Astrocyte of the spinal cord (primary cell): ENCODE measurements around the gene HMGCS2.

Source experiments
- DNase-seq: peaks from one replicate; pipeline ENCODE4 v3.0.0; 2011; ENCODE audit warnings: low read depth, low spot score
- H3K4me3 ChIP-seq: 2 replicates; pipeline ENCODE4 v1.5.1; 2011; ENCODE audit warnings: low read depth, mild to moderate bottlenecking, low read length, moderate library complexity
- in situ Hi-C: cut with HindIII; loops from 2 replicates; pipeline ENCODE4 v1.10.0; 2017; ENCODE audit warnings: low sequenced_read_pairs
- TF ChIP-seq, protein P1 (sequence below): IDR thresholded peaks from 2 replicates; pipeline ENCODE4 v1.5.1; 2012; ENCODE audit warnings: low read depth, mild to moderate bottlenecking, low read length, inconsistent platforms

Gene HMGCS2

GRCh38 chr1:119729044-119729443, 39.7 kb downstream of the HMGCS2 start:
- TF ChIP-seq, protein P1, sequence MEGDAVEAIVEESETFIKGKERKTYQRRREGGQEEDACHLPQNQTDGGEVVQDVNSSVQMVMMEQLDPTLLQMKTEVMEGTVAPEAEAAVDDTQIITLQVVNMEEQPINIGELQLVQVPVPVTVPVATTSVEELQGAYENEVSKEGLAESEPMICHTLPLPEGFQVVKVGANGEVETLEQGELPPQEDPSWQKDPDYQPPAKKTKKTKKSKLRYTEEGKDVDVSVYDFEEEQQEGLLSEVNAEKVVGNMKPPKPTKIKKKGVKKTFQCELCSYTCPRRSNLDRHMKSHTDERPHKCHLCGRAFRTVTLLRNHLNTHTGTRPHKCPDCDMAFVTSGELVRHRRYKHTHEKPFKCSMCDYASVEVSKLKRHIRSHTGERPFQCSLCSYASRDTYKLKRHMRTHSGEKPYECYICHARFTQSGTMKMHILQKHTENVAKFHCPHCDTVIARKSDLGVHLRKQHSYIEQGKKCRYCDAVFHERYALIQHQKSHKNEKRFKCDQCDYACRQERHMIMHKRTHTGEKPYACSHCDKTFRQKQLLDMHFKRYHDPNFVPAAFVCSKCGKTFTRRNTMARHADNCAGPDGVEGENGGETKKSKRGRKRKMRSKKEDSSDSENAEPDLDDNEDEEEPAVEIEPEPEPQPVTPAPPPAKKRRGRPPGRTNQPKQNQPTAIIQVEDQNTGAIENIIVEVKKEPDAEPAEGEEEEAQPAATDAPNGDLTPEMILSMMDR = no peak
- in situ Hi-C loops = no loop called here
- no peak overlapping the region for H3K4me3 ChIP-seq
- DNase-seq = no peak

DNA sequence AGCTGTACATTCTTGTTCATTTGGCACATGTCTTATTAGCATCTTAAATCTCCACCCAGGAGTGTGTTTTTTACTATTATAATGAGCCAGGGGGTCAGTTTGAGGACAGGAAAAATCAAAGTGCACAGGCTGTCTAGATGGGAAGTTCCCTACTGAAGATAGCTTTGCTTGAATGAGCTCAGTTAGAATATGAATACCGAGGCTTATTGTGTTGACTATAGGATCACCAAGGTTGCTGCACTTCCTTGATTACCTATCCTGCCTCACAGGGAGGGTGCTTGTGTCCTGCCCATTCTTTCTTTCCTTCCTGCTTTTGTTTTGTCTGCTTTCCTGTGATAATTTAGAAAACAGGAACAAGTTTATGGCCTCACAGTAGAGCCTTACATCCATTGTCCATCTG, 40.7 kb downstream of the HMGCS2 start:
- DNase-seq = no peak
- TF ChIP-seq, protein P1 = no peak
- in situ Hi-C loops = no loop called here
- no peak overlapping the region for H3K4me3 ChIP-seq

GRCh38 chr1:119725626-119726025, 43.1 kb downstream of the HMGCS2 start:
- in situ Hi-C loops = no loop called here
- no peak for DNase-seq
- no peak overlapping the region for H3K4me3 ChIP-seq
- TF ChIP-seq, protein P1 = no peak

- TF ChIP-seq, protein P1 = no peak
- no peak overlapping the region for H3K4me3 ChIP-seq
- in situ Hi-C loops = no loop called here
- no peak for DNase-seq
Measured at GRCh38 chr1:119724611-119725218, 44.0 kb downstream of the HMGCS2 start.

- DNase-seq = no peak
- TF ChIP-seq, protein P1 = no peak
- H3K4me3 ChIP-seq = no peak overlapping the region
- in situ Hi-C loops = no loop called here
Measured at GRCh38 chr1:119721896-119722295, 46.8 kb downstream of the HMGCS2 start.

- in situ Hi-C loops = no loop called here
- no peak for DNase-seq
- H3K4me3 ChIP-seq = no peak overlapping the region
- TF ChIP-seq, protein P1 = no peak
Measured at GRCh38 chr1:119720866-119721440, 47.8 kb downstream of the HMGCS2 start.

- in situ Hi-C loops = no loop called here
- TF ChIP-seq, protein P1 = no peak
- DNase-seq = no peak
- H3K4me3 ChIP-seq = no peak overlapping the region
Measured at GRCh38 chr1:119718972-119719371, 49.7 kb downstream of the HMGCS2 start.
